ENCODE results near the gene FAF1.

FAF1 gene

GRCh38 chr1:50419907-50420677 lies 540.0 kb downstream of the FAF1 start:
- Histone ChIP-seq H2AFZ (ENCODE audit: low read depth, low read length, severe bottlenecking) (no peak overlapping the region), H3K9ac (ENCODE audit: low read length) (no peak overlapping the region), H3K27ac (ENCODE audit: low read depth, low read length) (no peak overlapping the region), H4K20me1 (ENCODE audit: low read depth, low read length) (no peaks in the 10 kb centered on the region), H3K9me3 (ENCODE audit: insufficient read depth, low read length) (no peaks in the 10 kb centered on the region), H3K27me3 (ENCODE audit: low read length) (no peaks in the 10 kb centered on the region), H3K79me2 (ENCODE audit: insufficient read depth, low read length) (no peaks in the 10 kb centered on the region), H3K4me3 (ENCODE audit: insufficient read depth, low read length, poor library complexity, severe bottlenecking) (no peak overlapping the region), H3K4me2 (ENCODE audit: low read depth, low read length, poor library complexity, severe bottlenecking) (no peak overlapping the region), H3K9me2 (replicated peaks; ENCODE audit: insufficient read depth, low read length) (no peaks in the 10 kb centered on the region), H3K36me3 (ENCODE audit: low read length) (no peaks in the 10 kb centered on the region), H3F3A (ENCODE audit: insufficient read depth) (no peaks in the 10 kb centered on the region)
- TF ChIP-seq EZH2phosphoT487 (conservative IDR thresholded peaks at IDR 0.05; ENCODE audit: low read length): no peak
- TF ChIP-seq CTCF (IDR thresholded peaks at IDR 0.05; ENCODE audit: insufficient read depth, low read length, poor library complexity, severe bottlenecking): no peak

DNA sequence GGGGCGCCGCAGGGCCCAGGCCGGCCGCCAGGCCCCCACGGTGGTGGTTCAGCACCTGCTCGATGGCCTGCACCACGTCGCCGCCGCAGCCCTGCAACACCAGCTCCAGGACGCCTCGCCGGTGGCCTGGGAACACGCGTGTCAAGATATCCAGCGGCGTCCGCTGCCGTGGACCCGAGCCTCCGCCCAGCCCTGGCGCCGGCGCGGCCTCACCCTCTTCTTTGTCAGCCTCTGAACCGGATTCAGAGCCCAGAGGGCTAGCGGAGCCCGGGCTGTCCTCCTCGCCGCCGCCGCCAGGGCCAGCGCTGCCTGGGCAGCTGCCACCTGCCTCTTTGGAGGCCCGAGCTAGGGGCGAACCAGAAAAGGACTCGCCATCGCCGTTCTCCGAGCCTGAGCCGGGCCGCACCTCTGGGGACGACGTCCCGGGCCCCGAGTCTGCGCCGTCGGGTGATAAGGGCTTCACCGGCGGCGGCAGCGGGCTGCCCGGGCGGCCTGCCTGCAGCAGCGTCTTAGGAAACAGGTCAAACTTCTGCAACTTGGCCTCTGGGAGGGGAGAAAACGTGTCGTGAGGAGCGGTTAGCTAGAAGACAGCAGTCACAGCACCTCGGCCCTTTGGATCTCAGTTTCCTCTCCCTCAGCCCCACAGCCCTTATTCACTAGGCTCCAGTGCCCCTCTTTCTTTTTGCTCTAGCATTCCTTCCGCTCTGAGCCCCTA lies 540.7 kb downstream of the FAF1 start:
- Histone ChIP-seq H3K4me2 (ENCODE audit: low read depth, low read length, poor library complexity, severe bottlenecking) (no peak overlapping the region), H3K36me3 (ENCODE audit: low read length) (no peaks in the 10 kb centered on the region), H3K27ac (ENCODE audit: low read depth, low read length) (no peak overlapping the region), H3F3A (ENCODE audit: insufficient read depth) (no peaks in the 10 kb centered on the region), H3K9me3 (ENCODE audit: insufficient read depth, low read length) (no peaks in the 10 kb centered on the region), H3K79me2 (ENCODE audit: insufficient read depth, low read length) (no peaks in the 10 kb centered on the region), H4K20me1 (ENCODE audit: low read depth, low read length) (no peaks in the 10 kb centered on the region), H2AFZ (ENCODE audit: low read depth, low read length, severe bottlenecking) (no peak overlapping the region), H3K9me2 (replicated peaks; ENCODE audit: insufficient read depth, low read length) (no peaks in the 10 kb centered on the region), H3K27me3 (ENCODE audit: low read length) (no peaks in the 10 kb centered on the region), H3K4me3 (ENCODE audit: insufficient read depth, low read length, poor library complexity, severe bottlenecking) (no peak overlapping the region), H3K9ac (ENCODE audit: low read length) (no peak overlapping the region)
- TF ChIP-seq CTCF (IDR thresholded peaks at IDR 0.05; ENCODE audit: insufficient read depth, low read length, poor library complexity, severe bottlenecking): no peak
- TF ChIP-seq EZH2phosphoT487 (conservative IDR thresholded peaks at IDR 0.05; ENCODE audit: low read length): no peak

DNA sequence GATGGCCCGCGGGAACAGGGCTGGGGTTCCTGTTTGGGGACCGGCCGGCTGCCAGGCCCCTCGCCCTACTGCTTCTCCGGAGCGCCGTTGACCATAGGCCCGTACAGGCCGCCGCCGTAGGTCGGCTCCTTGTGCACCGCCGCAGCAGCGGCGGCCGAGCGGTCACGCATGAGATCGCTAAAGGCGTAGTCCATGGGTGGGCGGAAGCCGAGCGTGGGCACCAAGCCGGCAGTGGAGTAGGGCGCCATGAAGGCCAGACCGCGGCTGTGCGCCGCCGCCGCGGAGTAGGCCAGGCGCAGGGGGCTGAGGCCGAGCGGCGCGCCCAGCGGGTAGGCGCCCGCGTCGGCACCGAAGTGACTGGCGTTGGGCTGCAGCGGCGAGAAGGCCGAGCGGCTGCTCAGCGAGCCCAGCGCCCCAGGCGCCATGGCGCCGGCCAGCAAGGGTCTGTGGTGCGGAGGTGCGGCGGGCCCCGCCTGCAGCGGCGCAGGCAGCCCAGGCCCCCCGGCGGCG lies 541.4 kb downstream of the FAF1 start:
- Histone ChIP-seq H3K9me2 (replicated peaks; ENCODE audit: insufficient read depth, low read length) (no peaks in the 10 kb centered on the region), H3K27me3 (ENCODE audit: low read length) (no peaks in the 10 kb centered on the region), H2AFZ (ENCODE audit: low read depth, low read length, severe bottlenecking) (no peak overlapping the region), H3K4me3 (ENCODE audit: insufficient read depth, low read length, poor library complexity, severe bottlenecking) (no peak overlapping the region), H3K4me2 (ENCODE audit: low read depth, low read length, poor library complexity, severe bottlenecking) (no peak overlapping the region), H3K9me3 (ENCODE audit: insufficient read depth, low read length) (no peaks in the 10 kb centered on the region), H3F3A (ENCODE audit: insufficient read depth) (no peaks in the 10 kb centered on the region), H3K79me2 (ENCODE audit: insufficient read depth, low read length) (no peaks in the 10 kb centered on the region), H3K9ac (ENCODE audit: low read length) (no peak overlapping the region), H4K20me1 (ENCODE audit: low read depth, low read length) (no peaks in the 10 kb centered on the region), H3K36me3 (ENCODE audit: low read length) (no peaks in the 10 kb centered on the region), H3K27ac (ENCODE audit: low read depth, low read length) (no peak overlapping the region)
- TF ChIP-seq EZH2phosphoT487 (conservative IDR thresholded peaks at IDR 0.05; ENCODE audit: low read length): no peak
